Left colon (tissue), 2 donors: Measurements from ENCODE around the gene MYCT1. TPM values are rescaled to one million over a fixed set of nuclear protein-coding genes. Genes with fewer than 3 reads are reported as not detected.

ENCODE experiments used
- ATAC-seq: fragments of 200-7000 bp; cut with Tn5 transposase; one replicate; pipeline ENCODE4 v1.9.1; 2020; ENCODE audit warnings: mild to moderate bottlenecking, moderate library complexity
- DNase-seq, 2 donors: peaks; one replicate each; pipeline ENCODE4 v3.0.0-alpha.2; 2020
- intact Hi-C, 2 donors: fragments of 100-400 bp; cut with DNase I in 1 of 2; cut with micrococcal nuclease in 1 of 2; formaldehyde crosslinking; loops; one replicate each; pipeline versions ENCODE4 v1.11.2 to v1.14.0; 2022; cut with DNase I, micrococcal nuclease
- total RNA-seq, 2 donors: library from RNA; stranded (reverse); fragmentation: NEBNext Ultra II Directional; extraction: Animal tissue kit (Norgen Biotek cat#: 25700); gene quantifications; one replicate each; pipeline ENCODE4 v1.2.1, GENCODE V29; 2021
- donor health status: DM: no; HTN: no; CAD: no.
- donor health status: DM: yes; HTN: yes; CAD: no.

The MYCT1 gene
- total RNA-seq, 2 donors from 2014 or later = 2.0 to 3.7 TPM

DNA sequence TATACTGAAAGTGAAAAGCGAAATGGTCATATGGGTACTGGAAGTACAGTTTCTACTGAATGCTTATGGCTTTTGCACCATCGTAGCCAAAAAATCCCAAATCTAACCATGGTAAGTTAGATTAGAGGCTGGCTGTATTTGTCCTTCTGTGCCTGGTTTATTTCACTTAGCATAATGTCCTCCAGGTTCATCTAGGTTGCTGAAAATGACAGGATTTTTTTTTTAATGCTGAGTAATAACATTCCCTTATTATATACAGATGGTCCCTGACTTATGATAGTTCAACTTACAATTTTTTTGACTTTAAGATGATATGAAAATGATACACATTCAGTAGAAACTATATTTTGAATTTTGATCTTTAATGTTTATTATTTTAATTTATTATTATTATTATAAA lies 7.6 kb downstream of the MYCT1 start:
- ATAC-seq (no peak), DNase-seq (no peak)
- intact Hi-C loops = no loop called here

DNA sequence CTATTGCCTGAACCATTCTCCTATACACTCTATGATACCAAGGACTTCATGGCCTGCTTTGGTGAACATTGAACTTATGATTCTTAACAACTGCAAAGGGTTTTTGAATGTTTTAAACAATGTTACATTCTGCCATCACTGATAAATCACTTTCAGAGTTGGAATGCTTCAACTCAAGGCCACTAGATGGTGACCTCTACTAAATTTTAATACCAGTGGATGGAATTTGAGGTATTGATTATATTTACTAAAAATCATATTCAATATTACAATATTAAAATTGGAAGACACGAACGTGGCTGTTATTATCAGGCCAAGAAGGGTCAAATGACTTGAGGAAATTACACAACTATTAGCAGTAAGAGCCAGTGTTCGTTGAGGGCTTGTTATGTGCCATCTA lies 18.6 kb downstream of the MYCT1 start:
- intact Hi-C loops = no loop called here
- ATAC-seq (no peak), DNase-seq (no peak)

DNA sequence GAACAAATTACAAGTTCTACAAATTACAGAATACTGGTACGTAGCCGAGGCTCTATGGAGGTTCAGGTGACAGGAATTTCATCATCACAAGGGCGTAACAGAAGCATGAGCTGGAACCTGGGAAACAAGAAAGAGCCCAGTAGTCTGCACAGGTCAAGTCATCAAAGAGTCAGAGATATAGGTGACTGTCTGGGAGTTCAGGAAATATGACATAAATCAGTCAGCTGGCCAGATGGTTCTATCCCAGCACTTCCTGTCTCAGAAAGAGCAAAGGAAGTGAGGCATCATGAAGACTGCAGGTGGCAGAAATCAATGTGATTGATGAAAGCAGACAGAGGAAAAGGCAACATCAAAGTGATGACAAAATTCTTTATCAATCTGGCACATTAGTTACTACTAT lies 23.3 kb downstream of the MYCT1 start:
- no peak for DNase-seq
- no peak for ATAC-seq
- intact Hi-C loops = no loop called here

DNA sequence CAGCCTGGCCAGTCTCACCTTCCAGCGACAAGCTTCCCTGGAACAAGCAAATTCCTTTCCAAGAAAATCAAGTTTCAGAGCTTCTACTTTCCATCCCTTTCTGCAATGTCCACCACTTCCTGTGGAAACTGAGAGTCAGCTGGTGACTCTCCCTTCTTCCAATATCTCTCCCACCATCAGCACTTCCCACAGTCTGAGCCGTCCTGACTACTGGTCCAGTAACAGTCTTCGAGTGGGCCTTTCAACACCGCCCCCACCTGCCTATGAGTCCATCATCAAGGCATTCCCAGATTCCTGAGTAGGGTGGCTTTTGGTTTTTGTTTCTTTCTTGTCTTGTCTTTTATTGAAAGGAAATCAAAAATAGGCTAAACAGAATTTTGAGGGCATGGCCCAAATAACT lies 24.3 kb downstream of the MYCT1 start:
- intact Hi-C loops = no loop called here
- DNase-seq (no peak), ATAC-seq (no peak)

DNA sequence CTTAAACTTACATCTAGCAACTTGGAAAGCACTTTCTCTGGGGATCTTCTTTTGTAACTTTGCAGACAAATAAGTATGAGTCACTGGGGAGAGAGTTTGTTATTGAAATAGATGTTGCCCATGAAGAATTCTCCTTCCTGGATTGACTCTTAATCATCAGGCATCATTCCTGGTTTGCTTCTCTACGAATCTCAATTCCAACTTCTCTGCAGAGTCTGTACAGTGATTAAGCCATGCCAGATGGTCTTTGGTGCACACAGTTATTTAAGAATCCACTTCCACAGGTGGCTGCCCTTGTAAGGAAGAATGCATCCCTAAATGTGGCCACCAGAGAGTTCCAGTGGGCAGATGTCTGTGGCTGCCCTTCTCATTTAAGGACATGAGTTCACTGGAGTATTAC lies 25.7 kb downstream of the MYCT1 start:
- ATAC-seq = no peak

DNA sequence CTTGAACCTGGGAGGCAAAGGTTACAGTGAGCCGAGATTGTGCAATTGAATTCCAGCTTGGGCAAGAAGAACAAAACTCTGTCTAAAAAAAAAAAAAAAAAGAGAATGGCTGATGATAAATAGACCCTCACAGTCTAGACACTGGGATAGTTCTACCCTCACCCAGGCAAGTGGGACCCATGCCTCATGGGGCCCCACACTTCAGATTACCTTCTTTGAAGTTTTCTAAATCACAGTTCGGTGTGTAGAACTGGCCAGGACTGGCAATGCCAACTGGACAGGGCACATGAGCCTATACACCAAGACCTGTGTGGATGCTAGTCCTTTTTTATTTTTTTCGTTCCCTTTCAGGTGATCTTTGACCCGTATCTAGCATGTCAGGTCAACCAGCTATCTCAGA lies 28.6 kb downstream of the MYCT1 start:
- intact Hi-C loops = no loop called here
- no peak for DNase-seq
- ATAC-seq = no peak

More for the DNA sequence above, 25.7 kb downstream of the MYCT1 start:
- no peak for DNase-seq
- intact Hi-C loops = no loop called here

DNA sequence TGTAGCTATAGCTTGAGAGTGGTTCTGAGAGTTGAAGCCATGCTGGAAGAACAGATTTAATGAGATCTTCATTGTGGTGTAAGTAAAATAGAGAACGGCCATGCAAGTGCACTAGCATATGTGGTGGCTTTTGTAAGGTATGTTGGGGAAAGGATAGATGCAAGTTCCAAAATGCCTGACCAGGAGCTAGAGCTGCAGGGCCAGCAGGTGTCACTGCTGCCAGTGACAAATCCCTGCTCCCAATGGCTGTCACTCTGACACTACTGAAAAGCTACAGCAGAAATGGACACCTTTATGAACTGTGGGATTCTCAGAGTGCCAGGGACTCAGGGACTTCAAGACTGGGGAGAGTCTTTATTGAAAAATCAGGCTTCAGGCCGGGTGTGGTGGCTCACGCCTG lies 29.8 kb downstream of the MYCT1 start:
- DNase-seq (no peak), ATAC-seq (no peak)
- intact Hi-C loops = no loop called here

DNA sequence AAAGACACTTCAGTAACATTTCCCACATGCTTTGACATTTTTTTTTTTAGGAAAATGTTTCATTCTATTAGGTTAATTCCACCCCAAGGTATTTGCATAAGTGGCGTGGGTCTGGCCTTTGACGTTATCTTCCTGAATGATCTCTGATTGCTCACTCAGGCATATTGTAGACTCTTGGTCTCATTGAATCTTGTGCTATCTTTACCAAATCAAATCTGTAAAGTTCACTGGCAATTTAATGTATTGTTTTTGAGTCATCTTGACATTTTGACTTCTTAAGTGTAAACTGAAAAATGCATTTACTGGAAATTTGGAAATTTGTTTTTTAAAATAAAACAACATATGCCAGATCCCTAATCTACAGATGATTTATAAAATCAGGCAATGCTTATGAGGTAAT lies 36.9 kb downstream of the MYCT1 start:
- ATAC-seq (no peak), DNase-seq (no peak)
- intact Hi-C loops = no loop called here

DNA sequence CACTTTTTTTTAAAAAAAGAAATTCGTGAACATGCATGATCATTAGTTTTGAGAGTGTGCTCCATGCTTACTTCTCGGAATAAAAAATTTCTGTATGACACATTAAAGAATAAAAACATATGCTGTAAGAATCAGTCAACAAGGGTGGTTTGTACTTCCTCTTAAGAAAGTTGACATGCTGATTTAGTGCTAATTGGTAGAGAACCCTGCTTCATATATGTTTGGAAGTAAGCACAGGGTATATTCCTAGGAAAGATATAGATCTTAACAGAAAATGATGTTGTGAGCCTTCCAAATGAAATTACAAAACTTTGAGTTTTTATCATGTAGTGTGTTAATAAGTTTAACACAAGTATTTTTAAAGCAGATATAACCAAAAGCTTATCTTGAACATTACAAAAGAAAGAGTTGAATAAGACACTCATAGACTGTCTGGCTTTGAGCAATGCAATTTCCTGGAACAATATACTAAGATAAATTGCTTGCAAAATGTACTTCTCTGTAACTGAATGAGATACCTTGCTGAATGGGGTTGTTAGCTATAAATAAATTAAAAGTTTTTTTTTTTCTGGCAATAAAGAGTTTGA lies 39.1 kb downstream of the MYCT1 start:
- DNase-seq = no peak
- intact Hi-C loops = no loop called here
- ATAC-seq = no peak

DNA sequence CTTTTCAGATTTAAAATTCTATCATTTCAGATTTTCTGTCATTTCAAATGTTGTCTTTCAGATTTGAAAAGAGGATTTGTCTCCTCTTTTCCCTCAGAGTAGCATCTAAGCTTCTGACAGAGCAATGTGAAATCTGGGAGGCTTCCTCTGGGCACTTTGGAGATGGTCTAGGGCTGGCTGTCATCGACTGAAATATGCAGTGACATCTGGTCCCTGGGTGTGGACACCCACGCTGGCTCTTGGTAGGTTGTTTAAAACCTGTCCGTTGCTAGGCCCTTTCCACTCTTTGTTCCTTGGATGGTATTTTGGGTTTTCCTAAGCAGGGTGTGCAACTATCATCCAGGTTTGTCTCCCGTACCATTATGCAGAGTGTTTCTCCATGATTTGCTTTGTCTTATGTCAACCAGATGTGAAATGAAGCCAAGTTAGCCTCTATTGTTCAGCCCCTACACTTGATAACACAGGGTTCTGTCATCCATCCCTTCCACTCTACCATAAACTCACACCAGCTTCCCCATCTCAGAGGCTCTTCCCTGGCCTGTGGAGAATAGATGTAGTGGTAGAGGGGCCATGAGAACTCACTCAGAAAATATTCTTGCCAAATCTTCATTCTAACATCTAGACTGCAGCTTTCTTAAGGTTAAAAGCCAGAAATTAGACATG lies 47.9 kb downstream of the MYCT1 start:
- intact Hi-C loops = no loop called here
- ATAC-seq = no peak

DNA sequence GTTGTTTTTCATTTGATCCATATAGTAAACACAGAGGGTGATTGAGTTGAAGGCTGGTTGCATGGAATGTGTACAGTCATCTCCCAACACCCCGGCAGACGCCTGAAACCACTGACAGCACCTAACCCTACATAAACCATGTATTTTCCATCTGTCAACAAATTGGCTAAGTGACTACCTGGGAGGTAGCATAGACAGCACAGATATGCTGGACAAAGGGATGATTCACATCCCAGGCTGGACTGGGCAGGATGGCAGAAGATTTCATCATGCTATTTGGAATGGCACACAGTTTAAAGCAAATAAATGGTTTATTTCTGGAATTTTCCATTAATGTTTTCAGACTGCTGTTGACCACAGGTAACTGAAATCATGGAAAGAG lies 48.5 kb downstream of the MYCT1 start:
- intact Hi-C loops = no loop called here
- ATAC-seq = no peak
- no peak for DNase-seq

More for the DNA sequence above, 47.9 kb downstream of the MYCT1 start:
- DNase-seq = no peak

DNA sequence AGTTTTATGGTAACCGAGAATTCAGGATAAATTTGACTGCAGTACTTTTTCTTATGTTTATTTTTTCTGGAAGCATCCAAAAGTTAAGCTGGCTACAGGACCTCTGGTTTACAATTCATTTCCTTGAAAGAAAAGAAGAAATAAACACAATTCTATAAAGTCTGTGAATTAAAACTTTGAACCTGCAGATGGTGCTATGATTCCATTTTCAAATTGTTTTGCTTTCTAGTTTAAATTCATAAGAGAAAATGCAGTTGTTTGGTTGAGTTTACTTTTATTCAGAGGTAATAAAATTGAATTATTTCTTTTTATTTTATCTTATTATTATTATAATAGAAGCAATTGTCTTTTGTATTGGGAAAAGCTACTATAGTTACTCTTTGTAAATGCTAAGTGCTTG lies 51.1 kb downstream of the MYCT1 start:
- no peak for DNase-seq
- intact Hi-C loops = no loop called here
- ATAC-seq = no peak

DNA sequence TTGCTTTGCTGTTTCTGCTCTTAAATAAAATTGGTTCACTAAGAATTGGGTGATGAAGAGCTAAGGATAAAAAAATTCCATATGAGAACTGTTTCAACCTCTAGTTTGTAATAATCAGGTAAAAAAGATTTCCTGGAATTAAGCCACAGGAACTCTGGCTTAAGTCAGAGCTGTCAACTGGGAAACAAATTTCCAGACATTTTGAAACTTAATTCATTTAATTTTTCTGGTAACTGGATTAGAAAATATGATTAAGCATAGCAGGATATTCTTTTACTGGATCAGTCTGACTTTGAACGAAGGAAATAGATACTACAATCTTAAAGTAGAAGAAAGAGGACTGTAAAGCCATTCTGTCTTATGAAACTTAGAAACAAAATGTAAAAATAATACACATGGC lies 51.6 kb downstream of the MYCT1 start:
- intact Hi-C loops = no loop called here
- ATAC-seq = no peak
- no peak for DNase-seq

DNA sequence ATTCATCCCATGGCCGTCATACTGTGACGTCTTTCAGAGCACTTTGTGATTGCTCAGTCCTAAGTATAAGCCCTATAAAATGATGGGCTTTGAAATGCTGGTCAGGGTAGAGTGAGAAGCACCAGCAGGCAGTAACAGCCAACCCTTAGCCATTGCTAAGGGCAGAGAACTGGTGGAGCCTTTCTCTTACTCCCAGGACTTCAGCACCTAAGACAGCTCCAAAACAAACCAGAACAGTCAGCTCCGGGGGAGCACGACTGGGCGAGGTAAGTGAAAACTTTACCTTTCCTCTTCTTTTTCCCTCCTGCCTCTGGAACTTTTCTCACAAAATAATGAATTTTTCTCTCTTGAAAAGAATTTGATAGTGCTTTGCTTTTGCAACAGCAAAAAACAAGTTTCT lies 53.0 kb downstream of the MYCT1 start, which contains the start of gene VIP:
Gene VIP, plus strand, starts transcription at position 104 of the 400 bp plus-strand sequence. CDS start 1,381 bp downstream, outside the sequence.
- intact Hi-C loops = no loop called here
- DNase-seq = no peak
- no peak for ATAC-seq

DNA sequence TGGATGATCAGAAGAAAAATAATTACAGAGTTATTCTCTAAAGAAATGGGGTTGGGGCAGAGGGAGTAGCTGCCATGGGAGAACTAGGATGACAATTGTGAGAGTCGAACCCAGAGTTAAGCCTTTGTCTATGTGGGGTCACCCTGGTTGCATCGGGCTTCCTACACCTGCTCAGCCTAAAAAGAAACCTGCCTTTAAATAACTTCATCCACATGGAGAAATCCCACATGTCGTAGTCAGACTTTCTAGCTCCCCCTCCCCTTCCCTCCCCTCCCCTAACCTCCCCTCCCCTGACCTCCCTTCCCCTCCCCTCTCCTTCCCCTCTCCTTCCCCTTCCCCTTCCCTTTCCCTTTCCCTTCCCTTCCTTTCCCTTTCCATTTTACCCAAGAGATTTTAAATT lies 67.6 kb downstream of the MYCT1 start:
- ATAC-seq (no peak), DNase-seq (no peak)
- intact Hi-C loops = no loop called here

DNA sequence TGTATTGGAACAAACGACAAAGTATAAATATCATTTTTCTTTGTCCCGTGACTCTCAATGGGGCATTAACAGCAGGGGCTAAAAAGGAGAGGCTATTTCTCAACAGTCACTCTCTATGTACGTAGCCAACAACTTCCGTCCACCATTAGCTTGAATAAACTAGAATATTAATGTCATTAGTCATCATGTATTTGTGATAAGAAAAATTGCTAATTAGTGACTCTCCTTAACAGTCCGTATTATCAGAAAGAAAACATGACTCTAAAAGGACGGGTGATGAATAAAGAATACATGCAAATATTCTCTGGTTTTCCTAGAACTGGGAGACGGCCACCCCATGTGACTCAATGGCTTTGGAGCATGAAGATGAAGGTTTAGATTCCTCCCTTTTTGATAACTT lies 71.5 kb downstream of the MYCT1 start:
- ATAC-seq = no peak
- intact Hi-C loops = no loop called here
- no peak for DNase-seq

DNA sequence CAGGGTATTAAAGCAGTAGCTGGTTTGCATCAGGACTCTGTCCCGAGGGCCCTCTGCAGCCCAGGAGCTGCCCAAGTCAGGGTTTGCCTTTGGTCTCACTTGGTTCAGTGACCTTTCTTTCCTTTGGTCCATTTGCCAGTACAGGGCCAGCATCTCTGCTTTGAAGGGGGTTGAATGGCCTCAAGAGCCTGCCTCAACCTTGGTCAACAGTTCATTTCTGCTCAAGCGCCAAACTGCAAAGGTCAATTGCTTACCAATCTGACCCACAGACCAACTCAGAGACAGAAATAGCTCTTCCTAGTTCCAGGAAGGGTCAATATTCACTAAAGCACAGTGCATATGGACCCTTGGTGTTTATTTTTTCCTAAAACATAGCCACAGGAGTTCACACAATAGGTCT lies 72.3 kb downstream of the MYCT1 start:
- intact Hi-C loops = no loop called here
- no peak for DNase-seq
- no peak for ATAC-seq

DNA sequence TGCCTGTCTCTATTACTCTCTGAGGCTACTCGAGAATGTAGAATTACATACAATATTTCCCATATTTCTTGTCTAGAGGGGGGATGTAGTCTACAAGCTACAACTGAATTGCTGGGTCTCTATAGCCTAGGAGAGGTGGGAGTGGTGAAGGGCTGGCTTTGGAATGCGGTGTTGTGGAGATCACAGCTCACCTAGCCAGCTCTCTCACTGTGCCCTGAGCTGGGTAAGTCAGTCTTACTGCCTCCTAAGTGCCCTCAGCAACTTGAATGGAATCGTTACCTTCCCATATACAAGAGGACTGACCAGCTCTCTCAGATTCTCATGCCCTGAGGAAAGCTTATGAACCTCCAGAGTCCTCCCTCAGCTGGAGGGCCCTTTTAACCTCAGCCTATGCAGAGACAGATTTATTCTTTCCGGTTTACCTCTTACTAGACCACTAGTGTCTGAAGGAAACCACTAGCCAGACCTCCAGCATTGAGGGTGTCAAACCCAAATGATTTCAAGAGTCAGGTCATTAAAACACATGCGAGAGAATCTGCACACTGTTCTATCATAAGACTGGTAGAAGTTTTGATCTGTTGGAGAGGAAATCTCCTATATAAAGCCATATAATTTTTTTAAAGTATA lies 73.5 kb downstream of the MYCT1 start:
- DNase-seq = no peak
- intact Hi-C loops = no loop called here
- ATAC-seq = no peak
